ENCODE results near the gene ORC6. TPM values are rescaled to one million over a fixed set of nuclear protein-coding genes. Genes with fewer than 3 reads are reported as not detected.

ORC6 gene
- total and polyA plus RNA-seq, 10 of the 15 experiments (the other 5 are each of a cell fraction or from before 2014, with no cell fraction given): 25.7 to 88.5 (median 49.1) TPM

- no peak for TF ChIP-seq E4F1 (IDR thresholded peaks at IDR 0.05; ENCODE audit: borderline replicate concordance, partially characterized antibody)
Observed at GRCh38 chr16:46648656-46649055, 40.8 kb upstream of the ORC6 start (continued).

GRCh38 chr16:46649588-46650253 lies 39.7 kb upstream of the ORC6 start:
- H3K27ac ChIP-seq (ENCODE audit: control insufficient read depth, insufficient read depth): no peak overlapping the region
- ChIA-PET CTCF (no interaction called here), POLR2A (no interaction called here), RAD21 (ENCODE audit: unreplicated experiment) (no interaction called here), SMC1A (ENCODE audit: uncharacterized antibody, unreplicated experiment) (no interaction called here)
- in situ Hi-C loops (cut with MboI) (no loop called here), intact Hi-C loops (cut with micrococcal nuclease; ENCODE audit: unreplicated experiment) (no loop called here)
- no peaks in the 10 kb centered on the region for H4K20me1 ChIP-seq (ENCODE audit: control insufficient read depth, insufficient read depth)
- ATAC-seq (no peak), FAIRE-seq (no peak), DNase-seq (ENCODE audit: low read depth, low spot score) (no peak)
- WGBS (ENCODE audit: insufficient coverage, insufficient replicate concordance, low lambda C conversion rate, missing lambda C conversion rate): 87% methylated on average over 27 of the region's 27 CpGs
- no peak overlapping the region for H3K4me3 ChIP-seq
- no peak overlapping the region for H3K4me2 ChIP-seq (ENCODE audit: control insufficient read depth, insufficient read depth)
- no TSS peak for BruUV-seq (replicated peaks)
- no peaks in the 10 kb centered on the region for H3K79me2 ChIP-seq (ENCODE audit: control insufficient read depth, insufficient read depth, low read length)
- H3K4me1 ChIP-seq (ENCODE audit: control insufficient read depth, insufficient read depth, low read length): no peaks in the 10 kb centered on the region
- no peak overlapping the region for H2AFZ ChIP-seq (ENCODE audit: control insufficient read depth, low read depth, low read length)
- no peaks in the 10 kb centered on the region for H3K36me3 ChIP-seq (ENCODE audit: control insufficient read depth in 2 of 2, insufficient read depth in 2 of 2, low read length in 1 of 2)
- no peaks in the 10 kb centered on the region for H3K9me3 ChIP-seq (replicated peaks; ENCODE audit: control insufficient read depth, insufficient read depth, low read length)
- no peak overlapping the region for H3K9ac ChIP-seq (ENCODE audit: control insufficient read depth, insufficient read depth, low read length)
- H3K27me3 ChIP-seq (replicated peaks in 1 of 2; ENCODE audit: control insufficient read depth in 2 of 2, insufficient read depth in 2 of 2, low read length in 1 of 2): no peaks in the 10 kb centered on the region
- no peak for TF ChIP-seq REST (IDR thresholded peaks at IDR 0.05; ENCODE audit: low read depth, low read length)
- TF ChIP-seq ESRRA (IDR thresholded peaks at IDR 0.05; ENCODE audit: low read length): no peak
- TF ChIP-seq IKZF2 (IDR thresholded peaks at IDR 0.05): no peak
- no peak for TF ChIP-seq RBBP5 (conservative IDR thresholded peaks at IDR 0.05)
- TF ChIP-seq POLR2AphosphoS2 (IDR thresholded peaks at IDR 0.05; ENCODE audit: low read depth, low read length): no peak
- TF ChIP-seq IRF4 (IDR thresholded peaks at IDR 0.05; ENCODE audit: low read depth, low read length): no peak
- no peak for TF ChIP-seq SUZ12 (IDR thresholded peaks at IDR 0.05; ENCODE audit: unreplicated experiment)
- TF ChIP-seq CTCF (IDR thresholded peaks at IDR 0.05 in 2 of 3, conservative IDR thresholded peaks at IDR 0.05 in 1 of 3; ENCODE audit: control insufficient read depth in 2 of 3, extremely low read depth in 1 of 3, insufficient read depth in 1 of 3, low read depth in 3 of 3, low read length in 3 of 3): no peak
- no peak for TF ChIP-seq NRF1 (conservative IDR thresholded peaks at IDR 0.05; ENCODE audit: low read depth, low read length)
- TF ChIP-seq CBX3 (IDR thresholded peaks at IDR 0.05; ENCODE audit: borderline replicate concordance, low read depth): no peak
- no peak for TF ChIP-seq TBL1XR1 (IDR thresholded peaks at IDR 0.05; ENCODE audit: low read depth, low read length)
- no peak for TF ChIP-seq MTA2 (IDR thresholded peaks at IDR 0.05; ENCODE audit: low read depth)

Data from GM12878 (cell line).